Upper lobe of left lung (tissue), 6 donors: ENCODE data around the gene CTXND2. TPM values are rescaled to one million over a fixed set of nuclear protein-coding genes. Genes with fewer than 3 reads are reported as not detected.
"Not testable (repeated sequence)": the region's sequence is repeated elsewhere in the genome, so short reads cannot be mapped to it uniquely, and the experiment has no call there.

Source experiments
- ATAC-seq, 2 donors: fragments of 200-7000 bp; cut with Tn5 transposase; one replicate each; pipeline ENCODE4 v1.9.1; 2022; ENCODE audit warnings: mild to moderate bottlenecking in 2 of 2, moderate library complexity in 2 of 2; ENCODE audit not compliant: low FRiP score in 2 of 2
- DNase-seq, 2 donors: peaks; one replicate each; pipeline ENCODE4 v3.0.0-alpha.2; 2019 to 2020
- H3K27ac ChIP-seq, 4 donors: fragments of 200-600 bp; sonication (generic); one replicate each; pipeline ENCODE4 v1.5.1; 2016 to 2019
- H3K27me3 ChIP-seq, 4 donors: fragments of 200-600 bp; sonication (generic); one replicate each; pipeline ENCODE4 v1.5.1; 2017 to 2019
- H3K36me3 ChIP-seq, 4 donors: fragments of 200-600 bp; sonication (generic); one replicate each; pipeline ENCODE4 v1.5.1; 2016 to 2019
- H3K4me1 ChIP-seq, 4 donors: fragments of 200-600 bp; sonication (generic); one replicate each; pipeline ENCODE4 v1.5.1; 2018 to 2019
- H3K4me3 ChIP-seq, 4 donors: fragments of 200-600 bp; sonication (generic); one replicate each; pipeline ENCODE4 v1.5.1; 2017 to 2019; ENCODE audit warnings: mild to moderate bottlenecking in 2 of 4, moderate library complexity in 1 of 4
- H3K9me3 ChIP-seq, 4 donors: fragments of 200-600 bp; sonication (generic); one replicate each; pipeline ENCODE4 v1.5.1; 2018 to 2019
- EP300 ChIP-seq, 4 donors: sonication (generic); formaldehyde crosslinking; IDR thresholded peaks; one replicate each; pipeline ENCODE4 v1.5.1; 2017; ENCODE audit warnings: antibody characterized with exemption in 4 of 4, control low read depth in 2 of 4
- POLR2A ChIP-seq, 4 donors: fragments of 450-650 bp; IDR thresholded peaks; one replicate each; pipeline ENCODE4 v1.5.1; 2016 to 2017; ENCODE audit warnings: antibody characterized with exemption in 4 of 4, mild to moderate bottlenecking in 2 of 4
- POLR2AphosphoS5 ChIP-seq, 2 donors: sonication (generic); formaldehyde crosslinking; IDR thresholded peaks; one replicate each; pipeline ENCODE4 v1.5.1; 2017; ENCODE audit warnings: antibody characterized with exemption in 2 of 2
- WGBS, 2 donors: methylation state at CpG; one replicate each; pipeline ENCODE4 v1.1.5; 2017 to 2018; 5-methylcytosine and 5-hydroxymethylcytosine counted together
- total RNA-seq, 6 donors: library from RNA; depleted of rRNA in 4 of 6; stranded (reverse); fragments of >200 nt in 4 of 6; gene quantifications; one replicate each; pipeline versions ENCODE4 v1.1.0 to v1.2.1, GENCODE V29; 2016 to 2021
- TF ChIP-seq, protein P1 (sequence below), 6 experiments: fragments of 450-650 bp in 4 of 6; fragments of 200-600 bp in 2 of 6; sonication (generic) in 2 of 6; IDR thresholded peaks; one replicate each; pipeline ENCODE4 v1.5.1; 2016 to 2019; ENCODE audit warnings: antibody characterized with exemption in 6 of 6
- donor health status: DM: no; HTN: no; CAD: no; lungs with moderate emphysema.
- donor health status: DM: no; HTN: yes; CAD: no; lungs with severe emphysema.

CTXND2 gene
- total RNA-seq, 6 donors from 2014 or later = not detected

DNA sequence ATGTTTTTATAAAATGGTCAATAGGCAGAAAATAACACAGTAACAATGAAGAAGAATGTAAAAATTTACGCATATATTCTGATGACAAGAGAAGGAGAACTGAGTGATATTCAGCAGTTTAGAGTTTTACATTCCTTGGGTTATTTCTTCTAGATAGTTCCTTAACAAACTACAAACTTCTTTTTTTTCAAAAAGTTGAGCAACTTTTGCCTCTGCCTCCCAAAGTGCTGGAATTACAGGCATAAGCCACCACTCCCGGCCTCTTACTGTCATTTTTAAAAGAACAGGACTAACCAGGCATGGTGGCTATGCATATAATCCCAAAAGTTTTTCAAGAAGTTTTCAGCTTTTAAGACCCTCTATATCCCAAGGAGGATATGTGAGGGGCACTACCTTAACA lies 43.5 kb upstream of the CTXND2 start:
- no peak for ATAC-seq
- H3K27me3 ChIP-seq = no peaks in the 10 kb centered on the region
- H3K4me1 ChIP-seq = peaks cover 0 to 13% (median 5%) of the 10 kb centered on the region in 4 donors
- DNase-seq = no peak
- TF ChIP-seq, protein P1, sequence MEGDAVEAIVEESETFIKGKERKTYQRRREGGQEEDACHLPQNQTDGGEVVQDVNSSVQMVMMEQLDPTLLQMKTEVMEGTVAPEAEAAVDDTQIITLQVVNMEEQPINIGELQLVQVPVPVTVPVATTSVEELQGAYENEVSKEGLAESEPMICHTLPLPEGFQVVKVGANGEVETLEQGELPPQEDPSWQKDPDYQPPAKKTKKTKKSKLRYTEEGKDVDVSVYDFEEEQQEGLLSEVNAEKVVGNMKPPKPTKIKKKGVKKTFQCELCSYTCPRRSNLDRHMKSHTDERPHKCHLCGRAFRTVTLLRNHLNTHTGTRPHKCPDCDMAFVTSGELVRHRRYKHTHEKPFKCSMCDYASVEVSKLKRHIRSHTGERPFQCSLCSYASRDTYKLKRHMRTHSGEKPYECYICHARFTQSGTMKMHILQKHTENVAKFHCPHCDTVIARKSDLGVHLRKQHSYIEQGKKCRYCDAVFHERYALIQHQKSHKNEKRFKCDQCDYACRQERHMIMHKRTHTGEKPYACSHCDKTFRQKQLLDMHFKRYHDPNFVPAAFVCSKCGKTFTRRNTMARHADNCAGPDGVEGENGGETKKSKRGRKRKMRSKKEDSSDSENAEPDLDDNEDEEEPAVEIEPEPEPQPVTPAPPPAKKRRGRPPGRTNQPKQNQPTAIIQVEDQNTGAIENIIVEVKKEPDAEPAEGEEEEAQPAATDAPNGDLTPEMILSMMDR (IDR thresholded peaks at IDR 0.05) = no peak
- no peak for TF ChIP-seq POLR2AphosphoS5 (IDR thresholded peaks at IDR 0.05)
- H3K36me3 ChIP-seq = peaks cover 2 to 41% (median 14%) of the 10 kb centered on the region in 4 donors
- 71 to 87% methylated on average over 2 of the region's 2 CpGs for WGBS, 2 donors
- H3K4me3 ChIP-seq = no peak overlapping the region
- H3K9me3 ChIP-seq = no peaks in the 10 kb centered on the region
- peak overlapping the region in 1 of 4 donors; percentile 16 for H3K27ac ChIP-seq

DNA sequence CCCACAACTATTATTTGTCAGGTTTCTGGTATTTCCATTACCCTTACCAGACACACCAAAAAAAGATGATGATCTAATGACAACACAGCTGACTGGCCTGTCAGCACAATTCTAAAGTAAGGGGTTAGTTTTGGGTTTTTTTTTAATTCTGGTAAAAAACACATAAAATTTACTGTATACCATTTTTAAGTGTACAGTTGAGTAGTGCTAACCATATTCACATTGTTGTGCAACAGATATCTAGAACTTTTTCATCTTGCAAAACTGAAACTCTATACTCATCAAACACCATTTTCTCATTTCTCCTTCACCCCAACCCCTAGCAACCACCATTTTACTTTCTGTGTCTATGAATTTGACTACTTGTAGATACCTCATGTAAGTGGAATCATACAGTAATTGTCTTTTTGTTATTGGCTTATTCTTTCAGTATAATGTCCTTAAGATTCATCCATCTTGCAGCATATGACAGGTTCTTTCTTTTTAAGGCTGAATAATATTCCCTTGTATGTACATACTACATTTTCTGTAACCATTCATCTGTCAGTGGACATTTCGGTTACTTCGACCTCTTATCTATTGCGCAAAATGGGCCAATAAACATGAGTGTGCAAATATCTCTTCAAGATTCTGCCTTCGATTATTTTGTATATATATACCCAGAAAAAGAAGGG lies 40.3 kb upstream of the CTXND2 start:
- WGBS, 2 donors = 88 to 92% methylated on average over 4 of the region's 4 CpGs
- ATAC-seq (no peak), DNase-seq (no peak)
- no peaks in the 10 kb centered on the region for H3K27me3 ChIP-seq
- no peak overlapping the region for H3K4me3 ChIP-seq
- H3K9me3 ChIP-seq = no peaks in the 10 kb centered on the region
- H3K27ac ChIP-seq = no peak overlapping the region
- peaks cover 2 to 40% (median 24%) of the 10 kb centered on the region in 4 donors for H3K36me3 ChIP-seq
- no peak for TF ChIP-seq EP300 (IDR thresholded peaks at IDR 0.05)
- TF ChIP-seq POLR2A (IDR thresholded peaks at IDR 0.05) = no peak
- TF ChIP-seq, protein P1 (IDR thresholded peaks at IDR 0.05) = no peak
- peaks cover 0 to 13% (median 5%) of the 10 kb centered on the region in 4 donors for H3K4me1 ChIP-seq

DNA sequence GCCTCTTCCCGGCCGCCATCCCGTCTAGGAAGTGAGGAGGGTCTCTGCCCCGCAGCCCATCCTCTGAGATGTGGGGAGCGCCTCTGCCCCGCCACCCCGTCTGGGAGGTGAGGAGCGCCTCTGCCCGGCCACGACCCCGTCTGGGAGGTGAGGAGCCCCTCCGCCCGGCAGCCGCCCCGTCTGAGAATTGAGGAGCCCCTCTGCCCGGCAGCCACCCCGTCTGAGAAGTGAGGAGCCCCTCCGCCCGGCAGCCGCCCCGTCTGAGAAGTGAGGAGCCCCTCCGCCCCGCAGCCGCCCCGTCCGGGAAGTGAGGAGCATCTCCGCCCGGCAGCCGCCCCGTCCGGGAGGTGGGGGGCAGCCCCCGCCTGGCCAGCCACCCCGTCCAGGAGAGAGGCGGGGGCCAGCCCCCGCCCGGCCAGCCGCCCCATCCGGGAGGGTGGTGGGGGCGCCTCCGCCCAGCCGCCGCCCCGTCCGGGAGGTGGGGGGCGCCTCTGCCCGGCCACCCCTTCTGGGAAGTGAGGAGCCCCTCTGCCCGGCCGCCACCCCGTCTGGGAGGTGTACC lies 36.1 kb upstream of the CTXND2 start:
- not testable (repeated sequence) for H3K4me3 ChIP-seq, H3K9me3 ChIP-seq, H3K27me3 ChIP-seq, ATAC-seq, H3K27ac ChIP-seq
- peaks cover 2 to 61% (median 22%) of the 10 kb centered on the region in 4 donors for H3K36me3 ChIP-seq
- peaks cover 7 to 16% (median 14%) of the 10 kb centered on the region in 4 donors for H3K4me1 ChIP-seq
- 100% methylated on average over 19 of the region's 49 CpGs; no CpG with 5 or more reads in 1 of the 2 donors for WGBS, 2 donors
- DNase-seq = peak in 1 of 2 donors; percentile 77

DNA sequence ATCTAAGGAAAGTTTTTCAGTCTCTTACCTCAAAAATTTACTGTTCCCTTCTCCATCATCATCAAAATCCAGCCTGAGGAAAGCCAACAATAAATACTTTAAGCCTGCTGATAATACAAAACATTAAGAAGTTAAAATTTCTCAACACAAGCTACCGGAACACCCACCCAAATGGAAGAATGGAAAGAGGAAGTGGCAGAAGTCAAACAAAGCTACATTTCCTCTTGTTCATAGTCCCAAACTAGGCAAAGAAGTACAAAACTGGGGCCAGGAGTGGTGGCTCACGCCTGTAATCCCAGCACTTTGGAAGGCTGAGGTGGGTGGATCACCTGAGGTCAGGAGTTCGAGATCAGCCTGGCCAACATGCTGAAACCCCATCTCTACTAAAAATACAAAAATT lies 34.2 kb upstream of the CTXND2 start:
- H3K27me3 ChIP-seq, DNase-seq, H3K4me3 ChIP-seq, H3K9me3 ChIP-seq: not testable (repeated sequence)
- H3K27ac ChIP-seq = peak overlapping the region; percentile 41 to 74 (median 48)
- peaks cover under 1 to 72% (median 30%) of the 10 kb centered on the region in 4 donors for H3K36me3 ChIP-seq
- peaks cover 7 to 16% (median 14%) of the 10 kb centered on the region in 4 donors for H3K4me1 ChIP-seq
- 49 to 79% methylated on average over 3 of the region's 3 CpGs for WGBS, 2 donors
- peak in 1 of 2 donors; percentile 45 for ATAC-seq

DNA sequence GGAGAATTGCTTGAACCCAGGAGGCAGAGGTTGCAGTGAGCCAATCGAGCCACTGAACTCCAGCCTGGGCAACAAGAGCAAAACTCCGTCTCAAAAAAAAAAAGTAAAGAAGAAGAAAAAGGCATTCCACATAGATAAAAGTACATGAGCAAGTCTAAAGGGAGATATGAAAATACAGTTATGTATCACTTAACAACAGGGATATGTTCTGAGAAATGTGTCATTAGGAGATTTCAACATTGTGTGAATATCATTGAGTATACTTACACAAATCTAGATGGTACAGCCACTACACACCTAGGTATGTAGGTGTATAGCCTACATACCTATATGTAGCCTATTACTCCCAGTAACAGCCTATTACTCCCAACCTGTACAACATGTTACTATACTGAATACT lies 23.2 kb upstream of the CTXND2 start:
- Histone ChIP-seq H3K9me3 (no peaks in the 10 kb centered on the region), H3K4me3 (no peak overlapping the region), H3K4me1 (peaks cover 0 to 8% (median 2%) of the 10 kb centered on the region in 4 donors), H3K27me3 (no peaks in the 10 kb centered on the region), H3K36me3 (peaks cover 0 to 14% (median 0%) of the 10 kb centered on the region in 4 donors), H3K27ac (no peak overlapping the region)
- ATAC-seq = no peak
- no peak for DNase-seq
- TF ChIP-seq POLR2AphosphoS5 (IDR thresholded peaks at IDR 0.05) (no peak), EP300 (IDR thresholded peaks at IDR 0.05) (no peak), POLR2A (IDR thresholded peaks at IDR 0.05) (no peak)
- TF ChIP-seq, protein P1 (IDR thresholded peaks at IDR 0.05) = no peak
- WGBS, 2 donors = 98 to 100% methylated on average over 2 of the region's 2 CpGs

DNA sequence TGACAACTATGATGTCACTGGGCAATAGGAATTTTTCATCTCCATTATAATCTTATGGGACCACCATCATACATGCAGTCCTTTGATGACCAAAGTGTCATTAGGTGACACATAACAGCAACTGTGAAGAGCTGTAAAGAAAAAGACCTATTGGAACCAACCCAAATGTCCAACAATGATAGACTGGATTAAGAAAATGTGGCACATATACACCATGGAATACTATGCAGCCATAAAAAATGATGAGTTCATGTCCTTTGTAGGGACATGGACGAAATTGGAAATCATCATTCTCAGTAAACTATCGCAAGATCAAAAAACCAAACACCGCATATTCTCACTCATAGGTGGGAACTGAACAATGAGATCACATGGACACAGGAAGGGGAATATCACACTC lies 22.7 kb upstream of the CTXND2 start:
- not testable (repeated sequence) for H3K4me3 ChIP-seq, H3K9me3 ChIP-seq, DNase-seq, H3K4me1 ChIP-seq, H3K27me3 ChIP-seq, H3K27ac ChIP-seq, ATAC-seq
- H3K36me3 ChIP-seq = peaks cover 0 to 14% (median 0%) of the 10 kb centered on the region in 4 donors
- WGBS, 2 donors = 86 to 100% methylated on average over 1 to 2 of the region's 3 CpGs
